Fibroblast of lung (primary cell): ENCODE results near the gene OTUB1.

Source experiments
- EZH2 ChIP-seq: IDR thresholded peaks from 2 replicates; pipeline ENCODE4 v1.5.1; 2012; ENCODE audit warnings: low read length, control low read depth, mild to moderate bottlenecking; ENCODE audit errors: missing control alignments
- TF ChIP-seq, protein P1 (sequence below), 2 donors: IDR thresholded peaks in 1 of 2; conservative IDR thresholded peaks in 1 of 2; 1 replicate in 1 of 2; 2 replicates in 1 of 2; pipeline ENCODE4 v1.5.1; 2011 to 2012; ENCODE audit warnings: low read length in 2 of 2, control low read depth in 1 of 2, inconsistent platforms in 1 of 2, low read depth in 1 of 2, mild to moderate bottlenecking in 1 of 2

DNA sequence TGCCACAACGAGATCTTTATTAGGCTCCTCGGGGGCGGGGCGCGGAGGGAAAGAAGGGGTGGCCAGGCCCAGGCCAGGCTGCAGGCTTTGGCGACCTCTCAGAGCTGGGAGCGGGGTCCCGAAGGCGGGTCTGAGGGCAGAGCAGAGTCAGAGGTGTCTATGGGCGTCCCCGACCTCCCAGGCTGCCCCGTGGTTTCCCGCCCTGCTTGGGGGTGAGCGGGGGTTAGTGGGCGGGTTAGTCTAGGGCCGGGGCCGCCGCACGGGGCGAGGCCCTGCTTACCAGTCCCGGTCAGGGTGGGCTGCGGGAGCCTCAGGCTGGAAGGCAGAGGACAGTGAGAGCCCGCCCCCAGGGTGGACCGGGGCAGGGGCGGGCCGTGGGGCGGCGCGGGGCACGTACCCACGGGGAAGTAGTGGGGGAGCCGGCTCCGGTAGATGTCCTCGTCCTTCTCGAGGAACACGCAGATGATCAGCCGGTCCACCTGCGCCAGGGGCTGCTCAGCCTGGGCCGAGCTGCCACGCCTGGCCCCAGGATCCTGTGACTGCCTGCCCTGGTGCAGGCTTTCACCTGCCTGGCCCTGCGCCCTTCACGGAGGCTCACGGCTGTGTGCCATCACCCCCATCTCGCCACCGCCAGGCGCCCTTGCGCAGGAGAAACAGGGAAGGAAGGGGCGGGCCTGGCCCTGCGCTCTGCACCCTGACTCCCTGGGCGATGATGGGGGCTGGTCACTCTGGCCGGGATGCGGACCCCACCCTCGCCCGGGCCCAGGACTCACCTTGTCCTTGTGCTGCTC, 12.5 kb downstream of the OTUB1 start:
- TF ChIP-seq, protein P1, sequence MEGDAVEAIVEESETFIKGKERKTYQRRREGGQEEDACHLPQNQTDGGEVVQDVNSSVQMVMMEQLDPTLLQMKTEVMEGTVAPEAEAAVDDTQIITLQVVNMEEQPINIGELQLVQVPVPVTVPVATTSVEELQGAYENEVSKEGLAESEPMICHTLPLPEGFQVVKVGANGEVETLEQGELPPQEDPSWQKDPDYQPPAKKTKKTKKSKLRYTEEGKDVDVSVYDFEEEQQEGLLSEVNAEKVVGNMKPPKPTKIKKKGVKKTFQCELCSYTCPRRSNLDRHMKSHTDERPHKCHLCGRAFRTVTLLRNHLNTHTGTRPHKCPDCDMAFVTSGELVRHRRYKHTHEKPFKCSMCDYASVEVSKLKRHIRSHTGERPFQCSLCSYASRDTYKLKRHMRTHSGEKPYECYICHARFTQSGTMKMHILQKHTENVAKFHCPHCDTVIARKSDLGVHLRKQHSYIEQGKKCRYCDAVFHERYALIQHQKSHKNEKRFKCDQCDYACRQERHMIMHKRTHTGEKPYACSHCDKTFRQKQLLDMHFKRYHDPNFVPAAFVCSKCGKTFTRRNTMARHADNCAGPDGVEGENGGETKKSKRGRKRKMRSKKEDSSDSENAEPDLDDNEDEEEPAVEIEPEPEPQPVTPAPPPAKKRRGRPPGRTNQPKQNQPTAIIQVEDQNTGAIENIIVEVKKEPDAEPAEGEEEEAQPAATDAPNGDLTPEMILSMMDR (conservative IDR thresholded peaks at IDR 0.05 in 1 of 2, IDR thresholded peaks at IDR 0.05 in 1 of 2; ENCODE audit: low read depth in 1 of 2, low read length in 2 of 2): no peak
- no peak for TF ChIP-seq EZH2
